Cardiac muscle cell (in vitro differentiated cells and primary cell): ENCODE data around the gene UROS. TPM values are rescaled to one million over a fixed set of nuclear protein-coding genes. Genes with fewer than 3 reads are reported as not detected.

Source experiments
- DNase-seq, 2 donors: peaks; one replicate each; pipeline versions ENCODE4 v3.0.0 to v3.0.0-alpha.2; 2010 to 2017; ENCODE audit warnings: low read depth in 1 of 2, low spot score in 1 of 2
- H3K27ac ChIP-seq: fragments of 200-600 bp; sonication (generic); 2 replicates; pipeline ENCODE4 v1.5.1; 2016
- H3K27me3 ChIP-seq: fragments of 200-600 bp; sonication (generic); 2 replicates; pipeline ENCODE4 v1.6.0; 2016; ENCODE audit warnings: control low read depth
- H3K36me3 ChIP-seq: fragments of 200-600 bp; sonication (generic); 2 replicates; pipeline ENCODE4 v1.5.1; 2016; ENCODE audit warnings: control low read depth
- H3K4me1 ChIP-seq: fragments of 200-600 bp; sonication (generic); 2 replicates; pipeline ENCODE4 v1.8.1; 2017; ENCODE audit warnings: low read depth, mild to moderate bottlenecking, mixed run types
- H3K4me3 ChIP-seq: fragments of 200-600 bp; sonication (generic); 2 replicates; pipeline ENCODE4 v1.5.1; 2016; ENCODE audit warnings: mild to moderate bottlenecking
- H3K9me3 ChIP-seq: fragments of 200-600 bp; sonication (generic); 2 replicates; pipeline ENCODE4 v1.5.1; 2017; ENCODE audit warnings: low read depth, mild to moderate bottlenecking, control low read depth
- CTCF ChIP-seq: IDR thresholded peaks from 2 replicates; pipeline ENCODE4 v1.5.1; 2012; ENCODE audit warnings: low read depth, mild to moderate bottlenecking, low read length
- polyA plus RNA-seq: library from polyadenylated mRNA; unstranded; fragments of >200 nt; fragmentation: Nextera tagmentation; extraction: Ambion mirVana; gene quantifications from 2 replicates; pipeline ENCODE4 v1.2.1, GENCODE V29; 2016
- total RNA-seq: library from RNA; depleted of rRNA; stranded (reverse); fragments of >200 nt; gene quantifications from 2 replicates; pipeline ENCODE4 v1.2.3, GENCODE V29; 2016

Gene UROS
- total and polyA plus RNA-seq, 2 experiments from 2014 or later: 88.4 to 211 TPM

DNA sequence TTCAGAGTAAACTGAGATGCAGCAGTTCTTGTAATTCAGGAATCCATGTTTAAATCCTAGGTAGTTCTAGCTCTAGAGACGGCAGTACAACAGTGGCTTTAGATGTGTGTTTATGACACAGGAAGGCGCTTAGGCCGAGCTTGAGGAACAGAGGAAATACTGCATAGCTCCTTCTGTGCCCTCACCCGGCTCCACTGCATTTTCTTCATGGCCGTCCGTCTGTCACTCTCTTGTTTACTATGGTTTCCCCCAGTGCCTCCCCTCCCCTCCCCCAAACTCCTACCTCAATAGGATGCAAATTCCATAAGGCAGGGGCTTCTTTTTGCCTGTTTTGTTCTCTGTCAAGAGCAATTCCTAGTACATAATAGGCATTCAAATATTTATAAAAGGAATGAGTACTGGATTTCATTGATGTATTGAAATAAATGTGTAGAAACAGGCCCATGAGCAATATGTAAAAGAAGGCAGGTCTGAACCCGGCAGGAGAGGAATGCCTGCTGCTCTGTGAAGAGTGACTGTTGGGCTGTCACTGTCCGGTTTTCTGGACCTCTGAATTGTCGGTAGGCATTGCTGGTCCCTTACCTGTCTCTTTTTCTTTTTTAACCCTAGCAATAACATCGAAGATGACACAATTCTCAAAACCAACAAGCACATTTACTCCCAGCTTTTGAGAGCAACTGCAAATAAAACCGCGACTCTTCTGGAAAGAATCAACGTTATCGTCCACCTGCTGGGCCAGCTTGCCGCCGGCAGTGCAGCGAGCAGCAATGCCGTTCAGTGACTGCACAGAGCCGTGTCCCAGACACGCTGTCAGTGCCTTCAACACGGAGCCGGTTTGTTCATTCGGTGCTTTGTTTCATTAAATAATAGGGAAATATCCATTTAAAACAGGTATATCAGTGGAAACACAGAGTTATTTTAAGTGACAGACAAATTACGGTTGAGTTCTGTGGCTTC is 60.1 kb downstream of the UROS start:
- no peak for DNase-seq
- H3K36me3 ChIP-seq: peaks cover 48% of the 10 kb centered on the region
- no peak for TF ChIP-seq CTCF
- H3K27me3 ChIP-seq: no peaks in the 10 kb centered on the region
- H3K27ac ChIP-seq: no peak overlapping the region
- H3K4me3 ChIP-seq: no peak overlapping the region
- no peaks in the 10 kb centered on the region for H3K9me3 ChIP-seq
- no peaks in the 10 kb centered on the region for H3K4me1 ChIP-seq

DNA sequence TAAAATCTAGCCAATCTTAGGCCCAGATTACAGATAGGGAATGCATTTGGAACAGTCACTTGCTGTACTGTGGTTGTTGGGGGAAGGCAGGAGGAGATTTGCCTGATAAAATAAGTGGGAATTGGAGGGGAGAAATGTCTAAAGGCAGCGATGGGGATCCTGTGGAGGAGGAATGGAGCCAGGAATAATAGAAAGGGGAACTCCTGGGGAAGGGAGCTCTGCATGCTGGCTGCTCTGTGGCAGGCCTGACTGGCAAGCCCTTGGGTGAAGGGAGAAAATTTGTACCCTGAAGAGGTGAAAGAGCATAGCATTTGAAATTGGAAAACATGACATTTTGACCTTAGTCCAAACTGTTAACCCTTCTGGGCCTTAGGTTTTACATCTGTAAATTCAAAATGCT is 61.1 kb downstream of the UROS start:
- no peaks in the 10 kb centered on the region for H3K27me3 ChIP-seq
- no peak overlapping the region for H3K27ac ChIP-seq
- peaks cover 55% of the 10 kb centered on the region for H3K36me3 ChIP-seq
- H3K4me3 ChIP-seq: no peak overlapping the region
- H3K9me3 ChIP-seq: no peaks in the 10 kb centered on the region
- no peak for TF ChIP-seq CTCF
- no peak for DNase-seq
- no peaks in the 10 kb centered on the region for H3K4me1 ChIP-seq

DNA sequence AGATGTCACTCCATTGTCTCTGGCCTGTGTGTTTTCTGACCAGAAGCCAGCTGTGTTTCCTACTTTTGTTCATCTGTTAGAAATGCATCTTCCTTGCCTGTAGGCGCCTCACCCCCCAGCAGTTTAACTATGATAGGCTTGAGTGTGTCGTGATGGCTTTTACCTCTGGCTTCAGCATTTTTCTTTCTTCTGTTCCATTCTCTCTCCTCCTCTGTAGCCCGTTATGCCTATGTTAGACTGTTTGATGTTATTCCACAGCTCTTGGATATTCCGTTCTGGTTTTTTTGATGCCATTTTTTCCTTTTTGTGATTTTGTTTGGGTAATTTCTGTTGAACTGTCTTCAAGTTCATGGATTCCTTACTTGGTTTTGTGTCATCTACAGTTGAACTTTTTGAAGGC is 65.3 kb downstream of the UROS start:
- H3K4me3 ChIP-seq: no peak overlapping the region
- no peaks in the 10 kb centered on the region for H3K4me1 ChIP-seq
- H3K9me3 ChIP-seq: no peaks in the 10 kb centered on the region
- H3K27me3 ChIP-seq: no peaks in the 10 kb centered on the region
- no peak for TF ChIP-seq CTCF
- DNase-seq: no peak
- no peak overlapping the region for H3K27ac ChIP-seq
- H3K36me3 ChIP-seq: peaks cover 56% of the 10 kb centered on the region

DNA sequence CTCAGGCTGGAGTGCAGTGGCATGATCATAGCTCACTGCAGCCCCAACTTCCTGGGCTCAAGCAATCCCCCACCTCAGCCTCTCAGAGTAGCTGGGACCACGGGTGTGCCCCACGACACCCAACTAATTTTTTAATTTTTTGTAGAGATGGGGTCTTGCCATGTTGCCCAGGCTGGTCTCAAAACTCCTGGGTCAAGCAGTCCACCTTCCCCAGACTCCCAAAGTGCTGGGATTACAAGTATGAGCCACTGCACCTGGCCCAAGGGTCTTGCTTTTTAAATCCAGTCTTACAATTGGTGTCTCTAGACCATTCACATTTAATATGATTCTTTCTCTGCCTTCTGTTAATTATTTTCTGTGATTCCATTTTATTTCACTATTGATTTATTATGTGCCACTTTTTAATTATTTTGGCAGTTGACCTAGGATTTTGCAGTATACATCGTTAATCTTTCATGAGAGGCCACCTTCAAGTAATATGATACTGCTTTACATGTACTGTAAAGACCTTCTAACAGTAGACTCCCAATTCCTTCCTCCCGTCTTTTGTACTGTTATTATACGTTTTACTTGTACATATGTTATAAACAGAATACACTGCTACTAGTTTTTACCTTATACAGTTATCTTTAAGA is 66.1 kb downstream of the UROS start:
- DNase-seq: no peak
- Histone ChIP-seq H3K36me3 (peaks cover 61% of the 10 kb centered on the region), H3K27me3 (no peaks in the 10 kb centered on the region), H3K9me3 (no peaks in the 10 kb centered on the region), H3K4me3 (no peak overlapping the region), H3K4me1 (no peaks in the 10 kb centered on the region), H3K27ac (no peak overlapping the region)
- no peak for TF ChIP-seq CTCF

- no peak for DNase-seq
- Histone ChIP-seq H3K27me3 (no peaks in the 10 kb centered on the region), H3K4me1 (no peaks in the 10 kb centered on the region), H3K27ac (no peak overlapping the region), H3K36me3 (peaks cover 63% of the 10 kb centered on the region), H3K9me3 (no peaks in the 10 kb centered on the region), H3K4me3 (no peak overlapping the region)
- TF ChIP-seq CTCF: no peak
Observed at GRCh38 chr10:125756196-125756595, 66.9 kb downstream of the UROS start.
